Measurements from ENCODE around the gene CDK14. TPM values are rescaled to one million over a fixed set of nuclear protein-coding genes. Genes with fewer than 3 reads are reported as not detected.

CDK14 gene
- total RNA-seq, 1 experiment from 2014 or later: 39.1 TPM

DNA sequence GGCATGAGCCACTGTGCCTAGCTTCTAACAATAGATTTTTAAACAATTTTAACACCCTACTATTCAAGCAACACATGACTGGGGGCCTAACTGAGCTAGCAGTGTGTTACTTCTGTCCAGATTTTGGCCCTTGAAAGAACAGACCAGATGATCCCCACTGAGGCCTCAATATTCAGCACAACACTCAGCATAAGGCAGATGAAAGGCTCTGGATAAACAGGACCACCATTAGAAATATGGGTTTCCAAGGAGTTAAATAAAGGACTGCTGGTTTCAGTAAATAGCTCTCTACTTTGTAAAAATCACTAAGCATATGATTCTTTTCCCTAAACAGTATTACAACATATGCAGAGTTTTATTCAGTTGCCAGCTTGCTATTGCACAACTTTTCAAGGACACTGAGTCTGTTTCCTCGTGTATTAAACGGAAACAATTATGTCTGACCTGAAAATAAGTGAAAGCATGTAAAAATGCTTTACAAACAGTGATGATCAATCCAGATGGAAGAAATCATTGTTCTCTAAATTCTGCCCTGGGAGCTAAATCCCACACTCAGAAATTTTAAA lies 644.3 kb downstream of the CDK14 start:
- DNase-seq: no peak
- POLR2A ChIA-PET (ENCODE audit: unreplicated experiment): no interaction called here
- no peak for TF ChIP-seq EZH2 (IDR thresholded peaks at IDR 0.05; ENCODE audit: low read depth)
- TF ChIP-seq, protein P1, sequence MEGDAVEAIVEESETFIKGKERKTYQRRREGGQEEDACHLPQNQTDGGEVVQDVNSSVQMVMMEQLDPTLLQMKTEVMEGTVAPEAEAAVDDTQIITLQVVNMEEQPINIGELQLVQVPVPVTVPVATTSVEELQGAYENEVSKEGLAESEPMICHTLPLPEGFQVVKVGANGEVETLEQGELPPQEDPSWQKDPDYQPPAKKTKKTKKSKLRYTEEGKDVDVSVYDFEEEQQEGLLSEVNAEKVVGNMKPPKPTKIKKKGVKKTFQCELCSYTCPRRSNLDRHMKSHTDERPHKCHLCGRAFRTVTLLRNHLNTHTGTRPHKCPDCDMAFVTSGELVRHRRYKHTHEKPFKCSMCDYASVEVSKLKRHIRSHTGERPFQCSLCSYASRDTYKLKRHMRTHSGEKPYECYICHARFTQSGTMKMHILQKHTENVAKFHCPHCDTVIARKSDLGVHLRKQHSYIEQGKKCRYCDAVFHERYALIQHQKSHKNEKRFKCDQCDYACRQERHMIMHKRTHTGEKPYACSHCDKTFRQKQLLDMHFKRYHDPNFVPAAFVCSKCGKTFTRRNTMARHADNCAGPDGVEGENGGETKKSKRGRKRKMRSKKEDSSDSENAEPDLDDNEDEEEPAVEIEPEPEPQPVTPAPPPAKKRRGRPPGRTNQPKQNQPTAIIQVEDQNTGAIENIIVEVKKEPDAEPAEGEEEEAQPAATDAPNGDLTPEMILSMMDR (conservative IDR thresholded peaks at IDR 0.05): no peak
- H3K27ac ChIP-seq: no peak overlapping the region
- no peaks in the 10 kb centered on the region for H3K4me1 ChIP-seq (replicated peaks; ENCODE audit: insufficient read depth)
- no peak overlapping the region for H2AFZ ChIP-seq
- no peaks in the 10 kb centered on the region for H3K9me3 ChIP-seq (ENCODE audit: insufficient read depth, low read depth)
- BruUV-seq (replicated peaks): no TSS peak
- no peaks in the 10 kb centered on the region for H3K79me2 ChIP-seq (ENCODE audit: low read depth)
- no peaks in the 10 kb centered on the region for H3K27me3 ChIP-seq (ENCODE audit: insufficient read depth, low read depth)
- CTCF ChIA-PET: no interaction called here
- no peaks in the 10 kb centered on the region for H3K36me3 ChIP-seq (ENCODE audit: low read depth)
- H4K20me1 ChIP-seq (ENCODE audit: insufficient read depth): no peaks in the 10 kb centered on the region
- intact Hi-C loops (cut with micrococcal nuclease; ENCODE audit: unreplicated experiment): no loop called here
- H3K4me2 ChIP-seq: no peak overlapping the region
- H3K9me2 ChIP-seq (ENCODE audit: insufficient read depth): no peaks in the 10 kb centered on the region
- no peaks in the 10 kb centered on the region for H3F3A ChIP-seq (ENCODE audit: insufficient read depth, low read depth)
- H3K4me3 ChIP-seq: no peak overlapping the region

DNA sequence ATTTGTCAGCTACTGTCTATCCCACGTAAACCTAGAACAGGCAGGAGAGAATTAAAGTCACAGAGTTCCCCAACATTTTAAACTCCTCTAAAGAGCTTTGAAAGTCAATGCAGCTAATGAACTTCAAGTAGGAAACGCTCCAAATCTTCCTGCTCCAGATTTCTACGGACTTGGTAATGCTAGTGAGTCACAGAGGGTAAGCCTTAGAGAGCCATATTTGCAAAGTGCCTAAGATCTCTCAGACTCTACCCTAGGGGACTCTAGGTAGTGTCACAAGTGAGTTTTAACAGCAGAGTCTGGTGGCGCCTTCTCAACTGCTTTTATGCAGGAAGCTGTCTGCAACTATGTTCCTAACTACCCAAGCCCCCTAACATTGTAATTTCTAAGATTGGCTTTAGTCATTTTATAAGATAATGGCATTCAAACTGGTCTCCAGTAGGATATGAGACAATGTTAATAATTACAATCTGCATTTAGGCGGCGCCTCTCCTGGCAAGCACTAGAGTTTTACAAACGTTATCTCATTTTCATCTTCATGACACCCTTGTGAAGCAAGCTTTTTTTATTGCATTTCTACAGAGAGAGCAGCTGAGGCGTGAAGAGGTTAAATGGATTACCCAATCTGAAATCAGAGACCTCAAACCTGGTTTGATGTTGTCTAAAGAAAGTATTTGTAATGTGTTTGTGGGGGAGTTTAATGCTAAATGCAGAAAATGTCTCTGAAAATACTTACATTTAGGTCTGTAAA lies 646.1 kb downstream of the CDK14 start:
- ChIA-PET CTCF (no interaction called here), POLR2A (ENCODE audit: unreplicated experiment) (no interaction called here)
- H2AFZ ChIP-seq: no peak overlapping the region
- DNase-seq: peak; percentile 6 to 61
- no peaks in the 10 kb centered on the region for H3K27me3 ChIP-seq (ENCODE audit: insufficient read depth, low read depth)
- BruUV-seq (replicated peaks): no TSS peak
- intact Hi-C loops (cut with micrococcal nuclease; ENCODE audit: unreplicated experiment): no loop called here
- TF ChIP-seq, protein P1 (conservative IDR thresholded peaks at IDR 0.05): no peak
- no peak for TF ChIP-seq EZH2 (IDR thresholded peaks at IDR 0.05; ENCODE audit: low read depth)
- no peaks in the 10 kb centered on the region for H3K9me2 ChIP-seq (ENCODE audit: insufficient read depth)
- no peaks in the 10 kb centered on the region for H3K36me3 ChIP-seq (ENCODE audit: low read depth)
- no peaks in the 10 kb centered on the region for H3F3A ChIP-seq (ENCODE audit: insufficient read depth, low read depth)
- H4K20me1 ChIP-seq (ENCODE audit: insufficient read depth): no peaks in the 10 kb centered on the region
- H3K9me3 ChIP-seq (ENCODE audit: insufficient read depth, low read depth): no peaks in the 10 kb centered on the region
- no peaks in the 10 kb centered on the region for H3K79me2 ChIP-seq (ENCODE audit: low read depth)
- no peaks in the 10 kb centered on the region for H3K4me1 ChIP-seq (replicated peaks; ENCODE audit: insufficient read depth)
- no peak overlapping the region for H3K4me3 ChIP-seq
- no peak overlapping the region for H3K27ac ChIP-seq
- peak overlapping the region; percentile 18; the same call in 1 of the 2 replicates for H3K4me2 ChIP-seq

DNA sequence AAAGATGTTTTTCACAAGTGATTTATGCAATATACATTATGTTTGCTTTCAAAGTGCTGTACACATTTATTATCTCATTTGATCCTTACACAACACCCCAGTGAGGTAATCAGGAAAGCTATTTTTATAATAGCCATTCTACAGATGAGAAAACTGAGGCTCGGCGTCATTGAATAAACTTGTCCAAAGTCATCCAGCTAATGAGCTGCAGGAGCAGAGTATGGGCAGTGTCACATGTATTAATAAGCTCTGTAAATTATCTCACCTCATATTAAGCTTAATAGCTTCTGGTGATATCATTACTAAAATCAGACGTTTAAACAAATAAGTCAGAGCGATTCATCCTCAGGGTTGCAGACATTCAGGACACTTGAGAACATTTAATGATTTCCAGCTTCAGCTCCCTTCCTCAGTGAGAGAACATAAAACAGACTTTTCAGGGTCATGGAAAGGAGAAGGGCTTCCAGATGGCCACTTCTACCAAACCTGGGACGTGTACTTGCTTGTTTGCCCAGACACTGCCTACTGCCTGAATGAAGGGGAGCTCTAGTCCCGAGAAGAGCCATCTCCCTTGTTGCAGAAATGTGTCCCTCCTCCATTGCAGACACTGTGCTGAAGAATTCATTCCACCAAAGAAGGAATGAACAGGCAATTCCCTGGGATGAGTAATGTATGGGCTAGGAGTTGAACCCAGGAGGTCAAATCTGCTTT lies 647.6 kb downstream of the CDK14 start:
- CTCF ChIA-PET: no interaction called here
- Histone ChIP-seq H4K20me1 (ENCODE audit: insufficient read depth) (no peaks in the 10 kb centered on the region), H3K4me1 (replicated peaks; ENCODE audit: insufficient read depth) (no peaks in the 10 kb centered on the region), H3K9me2 (ENCODE audit: insufficient read depth) (no peaks in the 10 kb centered on the region), H3K27ac (no peak overlapping the region), H2AFZ (no peak overlapping the region), H3K9me3 (ENCODE audit: insufficient read depth, low read depth) (no peaks in the 10 kb centered on the region), H3K4me3 (no peak overlapping the region), H3K27me3 (ENCODE audit: insufficient read depth, low read depth) (no peaks in the 10 kb centered on the region), H3K79me2 (ENCODE audit: low read depth) (no peaks in the 10 kb centered on the region), H3K4me2 (no peak overlapping the region), H3K36me3 (ENCODE audit: low read depth) (no peaks in the 10 kb centered on the region), H3F3A (ENCODE audit: insufficient read depth, low read depth) (no peaks in the 10 kb centered on the region)
- no peak for DNase-seq
- TF ChIP-seq, protein P1 (conservative IDR thresholded peaks at IDR 0.05): no peak
- TF ChIP-seq EZH2 (IDR thresholded peaks at IDR 0.05; ENCODE audit: low read depth): no peak
- no TSS peak for BruUV-seq (replicated peaks)
- intact Hi-C loops (cut with micrococcal nuclease; ENCODE audit: unreplicated experiment): no loop called here
- POLR2A ChIA-PET (ENCODE audit: unreplicated experiment): no interaction called here
